Measurements from ENCODE around the gene IKBKE.

Gene IKBKE

GRCh38 chr1:206469933-206470691 lies at the start of gene IKBKE:
TSS of gene IKBKE (plus strand) at chr1:206470476. CDS start at chr1:206473228, 2,752 bp downstream.
- DNase-seq: no peak

GRCh38 chr1:206421616-206422340 lies 48.5 kb upstream of the IKBKE start:
- no peak for DNase-seq

GRCh38 chr1:206422525-206422924 lies 47.8 kb upstream of the IKBKE start:
- no peak for DNase-seq

GRCh38 chr1:206427291-206427690 lies 43.0 kb upstream of the IKBKE start:
- no peak for DNase-seq

GRCh38 chr1:206429421-206429820 lies 40.9 kb upstream of the IKBKE start:
- no peak for DNase-seq

- no peak for DNase-seq
Measured at GRCh38 chr1:206430031-206430983, 40.0 kb upstream of the IKBKE start.

GRCh38 chr1:206435445-206435844 lies 34.8 kb upstream of the IKBKE start:
- no peak for DNase-seq

- no peak for DNase-seq
Measured at GRCh38 chr1:206438554-206438953, 31.7 kb upstream of the IKBKE start.

GRCh38 chr1:206439205-206439604 lies 31.1 kb upstream of the IKBKE start:
- no peak for DNase-seq

GRCh38 chr1:206441336-206441967 lies 28.8 kb upstream of the IKBKE start:
- no peak for DNase-seq

GRCh38 chr1:206442101-206442500 lies 28.2 kb upstream of the IKBKE start:
- no peak for DNase-seq

- DNase-seq: no peak
Measured at GRCh38 chr1:206445116-206445515, 25.2 kb upstream of the IKBKE start.

- no peak for DNase-seq
Measured at GRCh38 chr1:206445911-206446356, 24.3 kb upstream of the IKBKE start.

GRCh38 chr1:206446688-206447421 lies 23.4 kb upstream of the IKBKE start:
- DNase-seq: no peak

GRCh38 chr1:206447422-206447765 lies 22.9 kb upstream of the IKBKE start:
- no peak for DNase-seq

GRCh38 chr1:206447792-206448191 lies 22.5 kb upstream of the IKBKE start:
- no peak for DNase-seq

GRCh38 chr1:206448471-206448870 lies 21.8 kb upstream of the IKBKE start:
- DNase-seq: no peak

- no peak for DNase-seq
Measured at GRCh38 chr1:206449565-206449964, 20.7 kb upstream of the IKBKE start.

GRCh38 chr1:206450281-206450680 lies 20.0 kb upstream of the IKBKE start:
- DNase-seq: no peak

GRCh38 chr1:206451134-206451686 lies 19.1 kb upstream of the IKBKE start:
- DNase-seq: no peak

GRCh38 chr1:206453111-206453510 lies 17.2 kb upstream of the IKBKE start:
- DNase-seq: no peak

- DNase-seq: no peak
Measured at GRCh38 chr1:206455289-206455665, 15.0 kb upstream of the IKBKE start.
